GM12873 (cell line): ENCODE measurements around the gene ATR.

Source experiments
- TF ChIP-seq, protein P1 (sequence below): IDR thresholded peaks from 2 replicates; pipeline ENCODE4 v1.5.1; 2012; ENCODE audit warnings: low read depth, mild to moderate bottlenecking, moderate library complexity, low read length, control low read depth; ENCODE audit not compliant: insufficient read depth; ENCODE audit errors: missing control alignments

ATR gene

DNA sequence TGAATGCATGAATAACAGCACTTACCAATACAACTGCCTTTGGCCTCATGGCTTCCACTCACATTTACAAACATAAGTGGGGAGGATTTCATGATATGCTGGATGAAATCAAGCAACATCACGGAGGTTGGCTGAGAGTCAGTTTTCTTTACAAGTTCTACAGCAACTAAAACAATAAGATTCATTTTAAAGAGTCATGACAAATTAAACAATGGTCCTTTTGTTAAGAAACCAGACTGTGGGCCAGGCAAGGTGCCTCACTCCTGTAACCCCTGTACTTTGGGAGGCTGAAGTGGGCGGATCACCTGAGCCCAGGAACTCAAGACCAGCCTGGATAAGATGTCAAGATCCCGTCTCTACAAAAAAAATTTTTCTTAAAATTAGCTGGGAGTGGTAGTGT lies 12.4 kb downstream of the ATR start:
- TF ChIP-seq, protein P1, sequence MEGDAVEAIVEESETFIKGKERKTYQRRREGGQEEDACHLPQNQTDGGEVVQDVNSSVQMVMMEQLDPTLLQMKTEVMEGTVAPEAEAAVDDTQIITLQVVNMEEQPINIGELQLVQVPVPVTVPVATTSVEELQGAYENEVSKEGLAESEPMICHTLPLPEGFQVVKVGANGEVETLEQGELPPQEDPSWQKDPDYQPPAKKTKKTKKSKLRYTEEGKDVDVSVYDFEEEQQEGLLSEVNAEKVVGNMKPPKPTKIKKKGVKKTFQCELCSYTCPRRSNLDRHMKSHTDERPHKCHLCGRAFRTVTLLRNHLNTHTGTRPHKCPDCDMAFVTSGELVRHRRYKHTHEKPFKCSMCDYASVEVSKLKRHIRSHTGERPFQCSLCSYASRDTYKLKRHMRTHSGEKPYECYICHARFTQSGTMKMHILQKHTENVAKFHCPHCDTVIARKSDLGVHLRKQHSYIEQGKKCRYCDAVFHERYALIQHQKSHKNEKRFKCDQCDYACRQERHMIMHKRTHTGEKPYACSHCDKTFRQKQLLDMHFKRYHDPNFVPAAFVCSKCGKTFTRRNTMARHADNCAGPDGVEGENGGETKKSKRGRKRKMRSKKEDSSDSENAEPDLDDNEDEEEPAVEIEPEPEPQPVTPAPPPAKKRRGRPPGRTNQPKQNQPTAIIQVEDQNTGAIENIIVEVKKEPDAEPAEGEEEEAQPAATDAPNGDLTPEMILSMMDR = no peak

DNA sequence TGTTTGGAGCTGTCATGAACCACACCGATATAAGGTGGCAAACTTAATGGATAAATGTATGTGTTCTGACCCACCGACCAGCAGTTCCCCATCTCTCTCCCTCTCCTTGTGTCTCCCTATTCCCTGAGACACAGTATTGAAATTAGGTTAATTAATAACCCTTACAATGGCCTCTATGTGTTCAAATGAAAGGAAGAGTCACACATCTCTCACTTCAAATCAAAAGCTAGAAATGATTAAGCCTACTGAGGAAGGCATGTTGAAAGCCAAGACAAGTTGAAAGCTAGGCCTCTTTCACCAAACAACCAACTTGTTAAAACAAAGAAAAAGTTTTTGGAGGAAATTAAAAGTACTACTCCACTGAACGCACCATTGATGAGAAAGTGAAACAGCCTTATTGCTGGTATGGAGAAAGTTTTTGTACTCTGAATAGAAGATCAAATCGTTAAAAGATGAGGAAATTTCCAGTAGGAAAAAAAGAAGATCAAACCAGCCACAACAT lies 15.0 kb downstream of the ATR start:
- TF ChIP-seq, protein P1 = no peak

DNA sequence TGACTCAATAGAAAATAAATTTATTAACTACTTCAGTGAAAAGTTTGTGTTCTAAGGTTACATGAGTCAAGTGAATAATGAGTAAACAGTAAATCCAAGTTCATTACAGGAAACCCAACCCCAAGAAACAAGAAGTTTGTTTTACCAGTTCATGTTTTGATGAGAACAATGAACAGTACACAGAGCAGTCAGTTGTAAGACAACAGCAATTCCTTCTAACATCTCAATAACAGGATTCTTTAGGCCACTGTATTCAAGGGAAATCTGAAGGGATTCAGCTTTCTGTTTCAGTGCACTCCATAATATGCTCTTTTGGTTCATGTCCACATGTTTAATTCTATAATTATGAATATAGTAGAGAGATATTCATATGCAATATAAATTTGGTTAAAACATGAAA lies 18.4 kb downstream of the ATR start:
- TF ChIP-seq, protein P1 = no peak

DNA sequence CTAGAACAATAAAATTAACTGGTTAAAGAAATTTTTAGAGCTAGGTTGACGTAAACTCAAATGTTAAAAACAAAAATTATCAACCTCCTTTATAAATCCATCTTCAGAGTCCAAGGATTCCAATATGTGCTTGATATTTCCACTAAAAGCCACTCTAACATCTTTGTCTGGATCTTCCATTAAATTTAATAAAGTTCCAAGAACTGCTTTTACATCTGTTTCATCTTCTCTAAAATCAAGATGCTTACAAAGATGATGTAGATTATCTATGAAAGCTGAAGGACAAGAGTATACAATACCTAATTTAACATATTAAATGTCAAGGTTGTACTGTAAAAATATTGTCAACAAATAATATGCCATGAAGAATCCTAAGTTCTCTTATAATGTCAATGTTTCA lies 24.8 kb downstream of the ATR start:
- TF ChIP-seq, protein P1 = no peak

DNA sequence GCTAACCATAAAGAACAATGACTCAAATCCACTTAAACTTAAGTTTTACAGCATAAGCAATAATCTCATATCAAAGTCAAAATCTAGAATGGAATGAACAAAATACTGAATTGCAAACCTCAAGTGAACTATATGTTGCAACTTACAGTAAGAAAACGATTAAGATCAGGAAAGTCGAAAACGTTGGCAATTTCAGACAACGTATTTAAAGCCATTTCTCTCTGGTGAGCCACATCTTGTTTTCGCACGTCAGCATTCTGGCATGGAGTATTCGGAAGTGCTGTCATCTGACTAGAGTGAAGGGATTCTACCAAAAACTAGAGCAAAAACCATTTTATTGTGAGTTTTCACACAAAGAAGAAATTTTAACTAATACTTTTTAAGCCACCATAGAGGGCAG lies 28.5 kb downstream of the ATR start:
- TF ChIP-seq, protein P1 = no peak

DNA sequence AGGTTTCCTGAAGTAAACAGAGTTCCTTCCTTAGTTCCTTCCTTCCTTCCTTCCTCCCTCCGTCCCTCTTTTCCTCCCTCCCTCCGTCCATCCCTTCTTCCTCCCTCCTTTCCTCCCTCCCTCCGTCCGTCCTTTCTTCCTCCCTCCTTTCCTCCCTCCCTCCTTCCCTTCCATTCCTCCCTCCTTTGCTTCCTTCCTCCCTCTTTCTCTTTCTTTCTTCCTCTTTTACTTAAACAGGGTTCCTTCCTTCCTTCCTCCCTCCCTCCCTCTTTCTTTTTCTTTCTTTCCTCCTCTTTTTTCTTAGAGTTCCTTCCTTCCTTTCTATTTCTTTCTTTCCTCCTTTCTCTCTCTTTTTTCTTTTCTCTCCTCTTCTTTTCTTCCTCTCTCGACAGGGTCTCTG lies 35.2 kb downstream of the ATR start:
- TF ChIP-seq, protein P1 = no peak

DNA sequence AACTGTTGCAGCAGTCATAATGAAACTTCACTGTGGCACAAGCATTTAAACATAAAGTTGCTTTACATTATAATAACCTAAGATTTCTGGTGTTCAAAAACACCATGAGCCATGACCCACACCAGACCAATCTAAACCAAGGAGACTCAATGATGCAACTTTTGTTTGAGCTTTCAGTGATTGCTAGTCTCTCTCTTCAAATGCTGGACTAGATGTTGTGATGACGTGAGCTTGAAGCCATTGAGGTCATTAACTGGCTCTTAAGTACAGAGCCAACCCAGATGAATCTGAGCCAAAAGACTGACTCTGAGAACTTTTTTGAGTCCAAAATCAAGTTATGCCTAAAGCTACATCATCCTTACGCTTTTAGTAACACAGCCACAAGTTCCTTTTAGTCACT lies 36.5 kb downstream of the ATR start:
- TF ChIP-seq, protein P1 = no peak
